Neural crest cell (in vitro differentiated cells): Measurements from ENCODE around the gene MEGF8. TPM values are rescaled to one million over a fixed set of nuclear protein-coding genes. Genes with fewer than 3 reads are reported as not detected.

Experiments used
- DNase-seq: peaks from one replicate; pipeline ENCODE4 v3.0.0; 2021; ENCODE audit warnings: low read depth, mixed read lengths, low spot score
- H3K27ac Mint-ChIP-seq: one replicate; pipeline ENCODE4 v1.8.0; 2021; ENCODE audit warnings: mild to moderate bottlenecking, mixed read lengths; ENCODE audit not compliant: unreplicated experiment
- H3K27me3 Mint-ChIP-seq: 2 replicates; pipeline ENCODE4 v1.8.0; 2021; ENCODE audit warnings: low read depth, mild to moderate bottlenecking, mixed read lengths
- H3K36me3 Mint-ChIP-seq: 2 replicates; pipeline ENCODE4 v1.8.0; 2021; ENCODE audit warnings: low read depth, mild to moderate bottlenecking, mixed read lengths
- H3K4me1 Mint-ChIP-seq: 2 replicates; pipeline ENCODE4 v1.8.0; 2021; ENCODE audit warnings: mixed read lengths
- H3K4me3 Mint-ChIP-seq: one replicate; pipeline ENCODE4 v1.8.0; 2021; ENCODE audit warnings: mild to moderate bottlenecking, mixed read lengths
- H3K9me3 Mint-ChIP-seq: 2 replicates; pipeline ENCODE4 v1.8.0; 2021; ENCODE audit warnings: mixed read lengths
- total RNA-seq: library from RNA; stranded (reverse); gene quantifications from 2 replicates; pipeline ENCODE4 v1.2.1, GENCODE V29; 2021
- TF ChIP-seq, protein P1 (sequence below): fragments of 200-600 bp; sonication (generic); conservative IDR thresholded peaks from 2 replicates; pipeline ENCODE4 v1.5.0; 2021; ENCODE audit warnings: antibody characterized with exemption, mild to moderate bottlenecking

Gene MEGF8
- total RNA-seq, 1 donor from 2014 or later, result 39.2 TPM

DNA sequence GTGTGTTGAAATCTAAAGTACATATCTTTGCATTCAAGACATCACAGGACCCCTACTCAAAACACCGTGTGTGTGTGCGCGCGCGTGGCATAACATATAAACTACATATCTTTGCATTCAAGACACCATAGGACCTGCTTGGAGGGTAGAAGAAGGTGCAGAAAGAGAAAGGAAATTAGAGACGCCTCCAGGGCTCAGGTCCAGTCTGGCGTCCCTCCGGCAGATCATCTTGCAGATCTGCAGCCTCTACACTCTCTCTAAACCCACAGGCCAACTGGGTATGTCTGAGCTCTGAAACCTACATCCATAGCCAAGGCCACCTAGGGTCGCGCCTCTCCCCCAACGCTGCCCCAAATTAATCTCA lies 22.4 kb upstream of the MEGF8 start:
- peak overlapping the region; percentile 97 for H3K4me3 Mint-ChIP-seq
- TF ChIP-seq, protein P1, sequence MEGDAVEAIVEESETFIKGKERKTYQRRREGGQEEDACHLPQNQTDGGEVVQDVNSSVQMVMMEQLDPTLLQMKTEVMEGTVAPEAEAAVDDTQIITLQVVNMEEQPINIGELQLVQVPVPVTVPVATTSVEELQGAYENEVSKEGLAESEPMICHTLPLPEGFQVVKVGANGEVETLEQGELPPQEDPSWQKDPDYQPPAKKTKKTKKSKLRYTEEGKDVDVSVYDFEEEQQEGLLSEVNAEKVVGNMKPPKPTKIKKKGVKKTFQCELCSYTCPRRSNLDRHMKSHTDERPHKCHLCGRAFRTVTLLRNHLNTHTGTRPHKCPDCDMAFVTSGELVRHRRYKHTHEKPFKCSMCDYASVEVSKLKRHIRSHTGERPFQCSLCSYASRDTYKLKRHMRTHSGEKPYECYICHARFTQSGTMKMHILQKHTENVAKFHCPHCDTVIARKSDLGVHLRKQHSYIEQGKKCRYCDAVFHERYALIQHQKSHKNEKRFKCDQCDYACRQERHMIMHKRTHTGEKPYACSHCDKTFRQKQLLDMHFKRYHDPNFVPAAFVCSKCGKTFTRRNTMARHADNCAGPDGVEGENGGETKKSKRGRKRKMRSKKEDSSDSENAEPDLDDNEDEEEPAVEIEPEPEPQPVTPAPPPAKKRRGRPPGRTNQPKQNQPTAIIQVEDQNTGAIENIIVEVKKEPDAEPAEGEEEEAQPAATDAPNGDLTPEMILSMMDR, result no peak
- H3K4me1 Mint-ChIP-seq, result peaks cover 35% of the 10 kb centered on the region
- no peak for DNase-seq
- peak overlapping the region; percentile 53 for H3K27ac Mint-ChIP-seq
- peaks cover 9% of the 10 kb centered on the region for H3K36me3 Mint-ChIP-seq
- H3K27me3 Mint-ChIP-seq, result peaks cover 6% of the 10 kb centered on the region
- H3K9me3 Mint-ChIP-seq, result peaks cover 3% of the 10 kb centered on the region

DNA sequence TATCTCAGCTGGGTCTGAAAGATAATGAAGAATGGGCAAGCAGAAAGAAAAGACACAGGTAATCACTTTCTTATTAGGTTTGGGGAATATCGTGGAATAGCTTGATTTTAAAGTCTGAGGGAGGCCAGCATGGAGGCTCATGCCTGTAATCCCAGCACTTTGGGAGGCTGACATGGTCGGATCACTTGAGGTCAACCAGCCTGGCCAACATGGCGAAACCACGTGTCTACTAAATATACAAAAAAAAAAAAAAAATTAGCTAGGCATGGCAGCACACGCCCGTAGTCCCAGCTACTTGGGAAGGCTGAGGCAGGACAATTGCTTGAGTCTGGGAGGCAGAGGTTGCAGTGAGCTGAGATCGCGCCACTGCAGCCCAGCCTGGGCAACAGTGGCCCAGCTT lies 21.6 kb upstream of the MEGF8 start:
- Mint-ChIP-seq H3K27me3 (peaks cover 6% of the 10 kb centered on the region), H3K36me3 (peaks cover 9% of the 10 kb centered on the region), H3K27ac (no peak overlapping the region), H3K4me1 (peaks cover 36% of the 10 kb centered on the region), H3K9me3 (peaks cover 3% of the 10 kb centered on the region), H3K4me3 (peak overlapping the region; percentile 44)
- no peak for DNase-seq
- TF ChIP-seq, protein P1, result no peak

DNA sequence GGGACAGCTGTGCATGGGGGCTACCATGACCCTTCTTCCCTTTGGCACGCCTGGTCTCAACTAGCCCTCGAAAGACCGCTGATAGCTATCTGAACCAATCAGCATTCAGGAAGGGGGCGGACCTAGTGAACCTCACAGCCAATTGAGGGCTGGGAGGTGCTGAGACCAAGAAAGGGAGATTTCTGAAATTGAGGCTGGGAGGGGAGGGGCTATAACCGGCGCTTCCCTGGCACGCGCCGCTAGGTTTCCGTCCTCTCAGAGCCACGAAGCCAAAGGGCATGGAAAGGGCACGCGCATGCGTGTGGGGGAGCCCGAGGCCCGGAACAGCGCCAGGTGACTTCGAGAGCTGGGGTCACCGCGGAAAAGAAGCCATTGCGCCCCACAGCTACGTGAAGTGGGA lies 18.8 kb upstream of the MEGF8 start:
- peaks cover 6% of the 10 kb centered on the region for H3K27me3 Mint-ChIP-seq
- peaks cover 3% of the 10 kb centered on the region for H3K9me3 Mint-ChIP-seq
- peaks cover 2% of the 10 kb centered on the region for H3K36me3 Mint-ChIP-seq
- TF ChIP-seq, protein P1, result no peak
- H3K4me3 Mint-ChIP-seq, result no peak overlapping the region
- H3K4me1 Mint-ChIP-seq, result peaks cover 25% of the 10 kb centered on the region
- no peak for DNase-seq
- no peak overlapping the region for H3K27ac Mint-ChIP-seq

DNA sequence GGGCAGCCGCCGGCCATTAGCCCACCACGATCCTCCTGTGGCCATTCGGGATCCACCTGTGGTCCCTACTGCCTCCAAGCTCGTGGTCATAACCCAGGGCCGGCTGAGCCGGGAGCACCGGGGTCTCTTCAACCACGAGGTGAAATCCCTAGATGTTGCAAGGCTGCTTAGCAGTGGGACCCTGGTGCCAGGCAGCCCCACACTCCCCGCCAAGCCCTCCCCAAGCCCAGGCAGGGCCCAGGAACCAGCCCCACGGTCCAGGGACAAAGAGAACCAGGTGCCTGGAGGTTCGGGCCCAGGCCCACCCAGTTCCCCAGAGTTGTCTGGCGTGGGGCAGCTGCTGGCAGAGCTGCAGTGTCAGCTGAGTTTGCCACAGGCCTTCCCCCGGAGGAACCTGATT lies 15.7 kb upstream of the MEGF8 start:
- Mint-ChIP-seq H3K27ac (no peak overlapping the region), H3K4me3 (peak overlapping the region; percentile 38), H3K9me3 (peaks cover 3% of the 10 kb centered on the region), H3K27me3 (peaks cover 10% of the 10 kb centered on the region), H3K36me3 (no peaks in the 10 kb centered on the region), H3K4me1 (peaks cover 23% of the 10 kb centered on the region)
- DNase-seq, result no peak
- TF ChIP-seq, protein P1, result no peak

DNA sequence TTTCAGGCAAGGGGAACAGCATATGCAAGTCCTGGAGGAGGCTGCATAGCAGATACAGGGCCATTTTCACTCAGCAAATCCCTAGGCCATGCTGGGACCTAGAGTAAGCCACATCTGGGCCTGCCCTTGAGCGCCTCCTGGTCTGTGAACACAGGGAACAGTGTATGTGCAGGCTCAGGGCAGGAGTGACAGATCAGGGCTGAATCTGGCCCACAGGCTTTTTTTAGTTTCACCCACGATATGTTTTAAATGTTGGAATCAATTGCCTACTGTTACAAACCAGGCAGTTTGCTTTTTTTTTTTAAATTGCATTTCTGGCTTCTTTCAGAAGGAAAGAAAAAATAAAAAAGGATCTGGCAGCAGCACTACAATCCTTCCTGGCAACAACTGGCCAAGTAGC lies 13.8 kb upstream of the MEGF8 start:
- Mint-ChIP-seq H3K36me3 (no peaks in the 10 kb centered on the region), H3K27ac (no peak overlapping the region), H3K4me1 (peaks cover 26% of the 10 kb centered on the region), H3K9me3 (peaks cover 3% of the 10 kb centered on the region), H3K4me3 (peak overlapping the region; percentile 76), H3K27me3 (peaks cover 17% of the 10 kb centered on the region)
- DNase-seq, result no peak
- TF ChIP-seq, protein P1, result no peak

DNA sequence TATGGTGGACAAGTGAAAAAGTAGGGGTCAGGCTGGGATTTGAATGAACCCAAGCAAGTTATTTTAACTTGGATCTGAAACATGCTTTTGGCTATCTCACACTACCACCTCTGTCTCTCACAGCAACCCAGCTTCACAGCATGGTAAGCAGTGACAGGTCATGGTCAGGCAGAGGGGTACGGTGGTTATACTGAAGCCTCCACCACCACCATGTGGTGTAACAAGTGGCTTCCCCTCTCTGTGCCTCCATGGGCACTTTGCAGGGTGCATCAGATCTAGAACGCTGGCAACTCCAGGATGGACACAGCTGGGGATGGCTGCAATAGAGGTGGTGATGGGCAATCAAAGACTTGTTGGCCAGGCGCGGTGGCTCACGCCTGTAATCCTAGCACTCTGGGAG lies 13.1 kb upstream of the MEGF8 start:
- no peaks in the 10 kb centered on the region for H3K36me3 Mint-ChIP-seq
- H3K9me3 Mint-ChIP-seq, result no peaks in the 10 kb centered on the region
- TF ChIP-seq, protein P1, result no peak
- H3K27me3 Mint-ChIP-seq, result peaks cover 21% of the 10 kb centered on the region
- H3K27ac Mint-ChIP-seq, result no peak overlapping the region
- peak overlapping the region; percentile 76 for H3K4me3 Mint-ChIP-seq
- DNase-seq, result no peak
- peaks cover 31% of the 10 kb centered on the region for H3K4me1 Mint-ChIP-seq
